IPS DF 6.9 (cell line): ENCODE results near the gene TLR5.

ENCODE experiments used
- DNase-seq: peaks from one replicate; pipeline ENCODE4 v3.0.0-alpha.2; 2013; ENCODE audit warnings: low read depth, low spot score
- H3K27ac ChIP-seq: one replicate; pipeline ENCODE4 v1.5.1; 2013; ENCODE audit warnings: low read length, control low read depth
- H3K27me3 ChIP-seq: 2 replicates; pipeline ENCODE4 v1.6.1; 2013; ENCODE audit warnings: mild to moderate bottlenecking, low read length; ENCODE audit not compliant: control insufficient read depth, insufficient read depth
- H3K36me3 ChIP-seq: 2 replicates; pipeline ENCODE4 v1.6.1; 2013; ENCODE audit warnings: low read length; ENCODE audit not compliant: control insufficient read depth, insufficient read depth
- H3K4me1 ChIP-seq: 2 replicates; pipeline ENCODE4 v1.6.1; 2013; ENCODE audit warnings: low read length; ENCODE audit not compliant: control insufficient read depth, insufficient read depth
- H3K4me3 ChIP-seq: 2 replicates; pipeline ENCODE4 v1.5.1; 2013; ENCODE audit warnings: mild to moderate bottlenecking, low read length
- H3K9me3 ChIP-seq: 2 replicates; pipeline ENCODE4 v1.6.1; 2013; ENCODE audit warnings: low read length, inconsistent platforms; ENCODE audit not compliant: control insufficient read depth, insufficient read depth
- WGBS: extraction: QIAGEN DNeasy Blood & Tissue Kit; methylation state at CpG from one replicate; pipeline ENCODE4 v1.1.7; 2013; ENCODE audit warnings: mixed read lengths, missing lambda C conversion rate; ENCODE audit not compliant: insufficient read length, insufficient coverage; 5-methylcytosine and 5-hydroxymethylcytosine counted together

TLR5 gene

DNA sequence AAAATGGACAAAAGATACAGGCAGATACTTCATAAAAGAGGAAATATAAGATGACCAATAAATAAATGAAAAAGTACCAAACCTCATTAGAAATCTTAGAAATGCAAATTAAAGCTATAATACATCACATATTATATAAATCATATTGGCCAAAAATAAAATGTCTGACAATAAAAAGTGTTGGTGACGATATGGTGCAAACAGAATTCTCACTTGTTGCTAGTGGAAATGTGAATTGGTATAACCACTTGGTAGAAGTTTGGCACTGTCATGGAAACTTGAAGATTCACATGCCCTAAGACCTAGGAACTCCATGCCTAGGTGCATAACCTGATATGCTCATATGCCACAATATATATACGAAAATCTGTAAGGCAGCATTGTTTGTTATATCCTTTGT is 4.4 kb upstream of the TLR5 start:
- no peaks in the 10 kb centered on the region for H3K9me3 ChIP-seq
- H3K4me1 ChIP-seq: no peaks in the 10 kb centered on the region; the same call in 1 of the 2 replicates
- DNase-seq: no peak
- no CpG with 5 or more reads among the region's 2 CpGs for WGBS
- H3K4me3 ChIP-seq: no peak overlapping the region
- H3K27ac ChIP-seq: no peak overlapping the region
- no peaks in the 10 kb centered on the region for H3K36me3 ChIP-seq
- H3K27me3 ChIP-seq: no peaks in the 10 kb centered on the region

GRCh38 chr1:223146745-223147144 is 3.7 kb upstream of the TLR5 start:
- no peaks in the 10 kb centered on the region for H3K27me3 ChIP-seq

GRCh38 chr1:223144914-223145313 is 1.9 kb upstream of the TLR5 start:
- Histone ChIP-seq H3K27me3 (no peaks in the 10 kb centered on the region), H3K27ac (no peak overlapping the region), H3K36me3 (no peaks in the 10 kb centered on the region), H3K4me3 (no peak overlapping the region), H3K4me1 (no peaks in the 10 kb centered on the region; the same call in 1 of the 2 replicates), H3K9me3 (no peaks in the 10 kb centered on the region)
- WGBS: no CpG with 5 or more reads among the region's 5 CpGs
- DNase-seq: no peak

More at GRCh38 chr1:223146745-223147144, 3.7 kb upstream of the TLR5 start:
- Histone ChIP-seq H3K4me1 (no peaks in the 10 kb centered on the region; the same call in 1 of the 2 replicates), H3K9me3 (no peaks in the 10 kb centered on the region), H3K36me3 (no peaks in the 10 kb centered on the region), H3K27ac (no peak overlapping the region), H3K4me3 (no peak overlapping the region)
- no CpG with 5 or more reads among the region's 2 CpGs for WGBS
- DNase-seq: no peak

DNA sequence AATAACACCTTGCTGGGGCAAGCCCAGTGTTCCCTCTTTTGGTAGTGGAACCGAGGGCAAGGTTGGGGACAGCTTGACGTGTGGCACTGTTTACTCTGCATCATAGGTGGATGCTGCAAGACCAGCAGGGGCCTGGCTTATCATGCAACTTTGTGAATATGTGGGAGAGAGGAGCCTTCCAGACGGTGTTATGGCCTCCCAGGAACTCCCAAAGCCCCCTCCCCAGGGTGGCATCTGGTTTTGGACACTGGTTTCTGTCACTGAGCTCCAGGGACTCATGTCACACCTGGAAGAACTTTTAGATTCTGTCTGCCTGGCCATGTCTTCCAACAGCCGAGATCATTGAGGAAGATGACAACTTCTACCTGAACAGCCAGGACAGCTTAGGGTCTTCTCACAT is 1.4 kb upstream of the TLR5 start:
- H3K27ac ChIP-seq: no peak overlapping the region
- H3K9me3 ChIP-seq: no peaks in the 10 kb centered on the region
- H3K4me1 ChIP-seq: no peaks in the 10 kb centered on the region; the same call in 1 of the 2 replicates
- DNase-seq: no peak
- no CpG with 5 or more reads among the region's 4 CpGs for WGBS
- no peaks in the 10 kb centered on the region for H3K27me3 ChIP-seq
- no peak overlapping the region for H3K4me3 ChIP-seq
- H3K36me3 ChIP-seq: no peaks in the 10 kb centered on the region

- Histone ChIP-seq H3K9me3 (no peaks in the 10 kb centered on the region), H3K27ac (no peak overlapping the region), H3K4me1 (no peaks in the 10 kb centered on the region; the same call in 1 of the 2 replicates), H3K36me3 (no peaks in the 10 kb centered on the region), H3K27me3 (no peaks in the 10 kb centered on the region), H3K4me3 (peak overlapping the region; percentile 48; the same call in 1 of the 2 replicates)
- WGBS: no CpG with 5 or more reads among the region's 11 CpGs
- no peak for DNase-seq
These were observed 645 bp upstream of the TLR5 start for GRCh38 chr1:223143537-223144248.

- WGBS: no CpG with 5 or more reads among the region's 11 CpGs
- no peaks in the 10 kb centered on the region for H3K27me3 ChIP-seq
- no peak for DNase-seq
- H3K27ac ChIP-seq: no peak overlapping the region
- H3K36me3 ChIP-seq: no peaks in the 10 kb centered on the region
- H3K4me3 ChIP-seq: no peak overlapping the region; the same call in 1 of the 2 replicates
- H3K9me3 ChIP-seq: no peaks in the 10 kb centered on the region
- no peaks in the 10 kb centered on the region; the same call in 1 of the 2 replicates for H3K4me1 ChIP-seq
These were observed 779 bp downstream of the TLR5 start for GRCh38 chr1:223142269-223142668.

GRCh38 chr1:223140611-223141405 is 2.2 kb downstream of the TLR5 start:
- Histone ChIP-seq H3K27me3 (no peaks in the 10 kb centered on the region), H3K4me1 (no peaks in the 10 kb centered on the region; the same call in 1 of the 2 replicates), H3K27ac (no peak overlapping the region), H3K9me3 (no peaks in the 10 kb centered on the region), H3K36me3 (no peaks in the 10 kb centered on the region), H3K4me3 (no peak overlapping the region)
- no CpG with 5 or more reads among the region's 10 CpGs for WGBS
- no peak for DNase-seq

DNA sequence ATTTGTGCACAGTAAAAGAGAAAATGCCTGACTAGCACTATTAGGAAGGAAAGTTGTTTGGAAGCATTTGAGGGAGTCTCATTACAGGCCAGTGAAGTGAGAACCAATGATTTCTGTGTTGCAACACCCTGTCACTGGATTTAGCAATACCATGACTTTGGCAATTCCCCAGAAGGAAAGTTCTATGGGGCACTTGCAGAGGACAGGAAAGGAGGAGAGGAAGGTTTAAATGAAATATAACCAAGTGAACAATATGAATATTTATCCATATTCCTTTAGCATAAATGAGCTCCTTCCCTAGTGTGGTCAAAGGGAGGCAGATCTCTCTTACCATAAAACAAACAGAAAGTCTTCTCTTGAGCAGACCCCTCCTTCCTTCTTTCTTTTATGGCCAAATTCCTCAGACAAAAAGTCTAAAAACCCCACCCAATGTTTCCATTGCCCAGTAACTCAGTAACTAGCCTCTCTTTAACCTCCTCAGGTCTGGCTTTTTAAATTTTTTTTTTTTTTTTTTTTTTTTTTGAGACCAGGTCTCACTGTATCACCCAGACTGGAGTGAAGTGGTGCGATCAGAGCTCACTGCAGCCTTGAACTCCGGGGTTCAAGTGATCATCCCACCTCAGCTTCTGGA is 5.5 kb downstream of the TLR5 start:
- Histone ChIP-seq H3K9me3 (no peaks in the 10 kb centered on the region), H3K27ac (no peak overlapping the region), H3K4me1 (peaks cover 6% of the 10 kb centered on the region), H3K36me3 (no peaks in the 10 kb centered on the region), H3K27me3 (no peaks in the 10 kb centered on the region; the same call in 1 of the 2 replicates), H3K4me3 (no peak overlapping the region)
- no CpG with 5 or more reads among the region's 2 CpGs for WGBS
- DNase-seq: no peak

DNA sequence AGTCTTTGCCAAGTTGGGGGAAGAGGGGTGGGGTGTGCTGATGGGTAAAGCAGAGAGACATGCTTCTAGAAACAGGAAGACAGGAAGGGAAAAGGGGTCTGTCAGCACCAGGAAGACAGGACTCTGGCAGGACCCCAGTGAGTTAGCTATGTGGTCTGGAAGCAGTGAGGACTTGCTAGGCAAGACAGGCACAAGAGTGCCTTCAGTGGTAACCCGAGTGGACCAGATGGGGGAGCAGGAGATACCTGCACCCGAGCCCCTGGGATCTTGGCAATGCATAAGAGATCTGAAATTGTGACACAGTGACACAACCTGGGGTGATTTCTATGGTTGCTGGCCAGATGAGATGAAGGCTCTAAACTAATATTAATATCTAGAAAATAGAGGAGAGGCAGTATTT is 7.0 kb downstream of the TLR5 start:
- H3K4me3 ChIP-seq: no peak overlapping the region
- WGBS: no CpG with 5 or more reads among the region's 2 CpGs
- H3K4me1 ChIP-seq: peaks cover 6% of the 10 kb centered on the region
- H3K27me3 ChIP-seq: no peaks in the 10 kb centered on the region; the same call in 1 of the 2 replicates
- no peaks in the 10 kb centered on the region for H3K9me3 ChIP-seq
- H3K36me3 ChIP-seq: no peaks in the 10 kb centered on the region
- no peak overlapping the region for H3K27ac ChIP-seq
- DNase-seq: no peak

DNA sequence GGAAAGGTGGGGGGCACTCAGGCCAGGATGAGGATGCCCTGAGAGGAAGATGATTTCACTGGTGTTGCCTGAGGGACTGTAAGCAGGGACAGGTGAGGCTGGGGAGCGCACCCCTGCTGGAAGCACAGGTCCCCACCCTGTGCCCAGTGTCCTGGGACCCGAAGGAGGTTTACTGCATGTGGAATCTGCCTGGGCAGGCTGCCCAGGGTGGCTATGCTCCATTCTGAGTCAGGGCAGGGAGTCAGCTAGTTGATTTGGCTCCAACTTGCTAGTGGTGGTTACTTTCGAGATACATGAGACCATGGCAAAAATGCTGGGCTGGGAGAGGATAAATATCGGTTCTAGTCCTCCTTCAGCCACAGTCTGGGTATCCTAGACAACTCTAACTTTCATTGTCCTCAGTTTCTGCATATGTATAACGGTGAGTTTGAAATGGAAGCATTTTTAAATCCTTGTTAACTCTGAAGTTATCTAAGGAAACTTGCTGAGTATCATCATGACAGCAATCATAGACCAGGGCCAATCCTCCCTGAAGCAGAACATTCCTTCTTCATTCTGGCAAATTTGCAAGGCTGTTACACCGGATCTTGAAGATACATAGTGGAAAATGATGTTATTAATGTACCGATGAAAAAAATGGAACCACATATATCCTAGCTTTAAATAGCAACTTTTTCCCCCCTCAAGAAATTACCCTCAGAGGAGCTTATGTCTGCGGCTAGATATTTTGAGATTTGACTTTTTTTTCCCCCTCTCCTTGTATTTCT is 7.7 kb downstream of the TLR5 start:
- Histone ChIP-seq H3K27ac (no peak overlapping the region), H3K4me1 (peaks cover 6% of the 10 kb centered on the region), H3K36me3 (no peaks in the 10 kb centered on the region), H3K27me3 (no peaks in the 10 kb centered on the region; the same call in 1 of the 2 replicates), H3K4me3 (no peak overlapping the region), H3K9me3 (no peaks in the 10 kb centered on the region)
- DNase-seq: no peak
- WGBS: no CpG with 5 or more reads among the region's 8 CpGs
